ENCODE results near the gene PARK7. TPM values are rescaled to one million over a fixed set of nuclear protein-coding genes. Genes with fewer than 3 reads are reported as not detected.

PARK7 gene
- total RNA-seq, 1 experiment from 2014 or later = 370 TPM

- Histone ChIP-seq H4K20me1 (ENCODE audit: insufficient read depth) (no peaks in the 10 kb centered on the region; the same call in 1 of the 2 replicates), H2AFZ (ENCODE audit: low read depth, low read length, poor library complexity, severe bottlenecking) (no peak overlapping the region), H3K9me2 (ENCODE audit: insufficient read depth) (no peaks in the 10 kb centered on the region), H3K27ac (ENCODE audit: low read depth, low read length) (peak overlapping the region; percentile 41), H3K4me3 (replicated peaks in 1 of 2; ENCODE audit: low read depth in 1 of 2, low read length in 2 of 2) (no peak overlapping the region), H3K9me3 (ENCODE audit: control insufficient read depth in 1 of 2, insufficient read depth in 1 of 2, low read depth in 1 of 2, low read length in 2 of 2) (no peaks in the 10 kb centered on the region), H3K9ac (ENCODE audit: low read length) (no peak overlapping the region), H3K4me1 (ENCODE audit: control insufficient read depth in 1 of 2, insufficient read depth in 2 of 2, low read length in 2 of 2) (peaks cover 11 to 37% of the 10 kb centered on the region in 2 experiments; a peak in 3 of 4 replicates), H3K36me3 (ENCODE audit: control insufficient read depth in 1 of 2, insufficient read depth in 2 of 2, low read length in 2 of 2) (no peaks in the 10 kb centered on the region), H3K27me3 (ENCODE audit: insufficient read depth, low read length) (no peaks in the 10 kb centered on the region), H3K79me2 (ENCODE audit: insufficient read depth, low read length) (no peaks in the 10 kb centered on the region), H3K4me2 (ENCODE audit: low read length) (no peak overlapping the region)
- ATAC-seq (no peak), DNase-seq (ENCODE audit: low read depth, low spot score) (no peak)
- no TSS peak for BruUV-seq (replicated peaks)
- CTCF ChIA-PET = no interaction called here
- intact Hi-C loops (cut with micrococcal nuclease) = no loop called here
- POLR2A ChIA-PET = interaction anchor here (0.6 kb wide), 1 partner anchor 13 kb away, joined by 3 read pairs; no protein-coding TSS in a partner anchor
- TF ChIP-seq TCF7L2 (IDR thresholded peaks at IDR 0.05; ENCODE audit: borderline replicate concordance, extremely low read depth, insufficient read depth, insufficient read length) = no peak
- TF ChIP-seq ZBTB33 (IDR thresholded peaks at IDR 0.05; ENCODE audit: extremely low read depth, insufficient replicate concordance, low read length) = no peak
- TF ChIP-seq EZH2phosphoT487 (IDR thresholded peaks at IDR 0.05; ENCODE audit: borderline replicate concordance) = no peak
- no peak for TF ChIP-seq ELF1 (IDR thresholded peaks at IDR 0.05; ENCODE audit: borderline replicate concordance, low read depth)
- TF ChIP-seq CEBPB (IDR thresholded peaks at IDR 0.05; ENCODE audit: low read depth) = no peak
- no peak for TF ChIP-seq ZFX (IDR thresholded peaks at IDR 0.05)
- TF ChIP-seq REST (IDR thresholded peaks at IDR 0.05; ENCODE audit: low read depth) = no peak
- no peak for TF ChIP-seq POLR2A (IDR thresholded peaks at IDR 0.05; ENCODE audit: borderline replicate concordance, extremely low read depth, insufficient read depth, insufficient read length)
- RAD21 ChIA-PET (ENCODE audit: low non-redundant PET in 1 of 2, low total read pairs in 2 of 2, uncharacterized antibody in 2 of 2, unreplicated experiment in 2 of 2) = interaction anchor here in 1 of 2 experiments (0.6 kb wide), 1 partner anchor 311 kb away, joined by 4 read pairs; no protein-coding TSS in a partner anchor
Measured at GRCh38 chr1:8003438-8004112, 42.1 kb downstream of the PARK7 start.
